Epithelial cell of proximal tubule (primary cell): ENCODE measurements around the gene CGNL1. TPM values are rescaled to one million over a fixed set of nuclear protein-coding genes. Genes with fewer than 3 reads are reported as not detected.

Experiments used
- DNase-seq: peaks from one replicate; pipeline ENCODE4 v3.0.0-alpha.2; 2011; ENCODE audit warnings: low read depth
- H3K4me3 ChIP-seq: 2 replicates; pipeline ENCODE4 v1.5.1; 2011; ENCODE audit warnings: low read depth, mild to moderate bottlenecking, low read length
- total RNA-seq: library from RNA; depleted of rRNA; stranded (reverse); fragments of >200 nt; gene quantifications from 2 replicates; pipeline ENCODE4 v1.2.3, GENCODE V29; 2015
- TF ChIP-seq, protein P1 (sequence below): conservative IDR thresholded peaks from 2 replicates; pipeline ENCODE4 v1.5.1; 2012; ENCODE audit warnings: low read depth, mild to moderate bottlenecking, low read length

The CGNL1 gene
- total RNA-seq, 1 donor from 2014 or later = 3.2 TPM

DNA sequence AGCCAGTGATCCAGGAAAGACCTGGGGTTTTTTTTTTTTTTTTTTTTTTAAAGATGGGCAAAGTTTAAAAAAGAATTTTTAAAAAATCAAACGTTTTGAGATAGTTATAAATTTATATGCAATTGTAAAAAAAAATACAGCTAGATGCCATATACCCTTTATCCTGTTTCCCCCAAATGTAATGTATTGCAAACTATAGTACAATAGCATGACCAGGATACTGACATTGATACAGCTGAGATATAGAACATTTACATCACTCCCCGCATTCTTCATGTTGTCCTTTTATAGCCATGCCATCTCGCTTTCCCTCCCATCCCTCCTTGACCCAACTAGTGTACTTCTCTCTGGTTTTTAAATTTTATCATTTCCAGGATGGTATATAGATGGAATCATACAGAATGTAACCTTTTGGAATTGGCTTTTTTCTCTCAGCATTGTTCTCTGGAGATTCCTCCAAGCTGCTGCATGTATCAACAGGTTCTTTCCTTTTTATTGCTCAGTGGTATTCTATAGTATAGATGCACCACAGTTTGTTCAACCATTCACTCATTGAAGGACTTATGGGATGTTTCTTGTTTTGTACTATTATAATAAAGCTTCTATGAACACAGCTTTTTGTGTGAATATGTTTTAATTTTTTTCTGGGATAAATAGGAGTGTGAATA lies 104.9 kb downstream of the CGNL1 start:
- TF ChIP-seq, protein P1, sequence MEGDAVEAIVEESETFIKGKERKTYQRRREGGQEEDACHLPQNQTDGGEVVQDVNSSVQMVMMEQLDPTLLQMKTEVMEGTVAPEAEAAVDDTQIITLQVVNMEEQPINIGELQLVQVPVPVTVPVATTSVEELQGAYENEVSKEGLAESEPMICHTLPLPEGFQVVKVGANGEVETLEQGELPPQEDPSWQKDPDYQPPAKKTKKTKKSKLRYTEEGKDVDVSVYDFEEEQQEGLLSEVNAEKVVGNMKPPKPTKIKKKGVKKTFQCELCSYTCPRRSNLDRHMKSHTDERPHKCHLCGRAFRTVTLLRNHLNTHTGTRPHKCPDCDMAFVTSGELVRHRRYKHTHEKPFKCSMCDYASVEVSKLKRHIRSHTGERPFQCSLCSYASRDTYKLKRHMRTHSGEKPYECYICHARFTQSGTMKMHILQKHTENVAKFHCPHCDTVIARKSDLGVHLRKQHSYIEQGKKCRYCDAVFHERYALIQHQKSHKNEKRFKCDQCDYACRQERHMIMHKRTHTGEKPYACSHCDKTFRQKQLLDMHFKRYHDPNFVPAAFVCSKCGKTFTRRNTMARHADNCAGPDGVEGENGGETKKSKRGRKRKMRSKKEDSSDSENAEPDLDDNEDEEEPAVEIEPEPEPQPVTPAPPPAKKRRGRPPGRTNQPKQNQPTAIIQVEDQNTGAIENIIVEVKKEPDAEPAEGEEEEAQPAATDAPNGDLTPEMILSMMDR = no peak
- DNase-seq = no peak
- H3K4me3 ChIP-seq = no peak overlapping the region

DNA sequence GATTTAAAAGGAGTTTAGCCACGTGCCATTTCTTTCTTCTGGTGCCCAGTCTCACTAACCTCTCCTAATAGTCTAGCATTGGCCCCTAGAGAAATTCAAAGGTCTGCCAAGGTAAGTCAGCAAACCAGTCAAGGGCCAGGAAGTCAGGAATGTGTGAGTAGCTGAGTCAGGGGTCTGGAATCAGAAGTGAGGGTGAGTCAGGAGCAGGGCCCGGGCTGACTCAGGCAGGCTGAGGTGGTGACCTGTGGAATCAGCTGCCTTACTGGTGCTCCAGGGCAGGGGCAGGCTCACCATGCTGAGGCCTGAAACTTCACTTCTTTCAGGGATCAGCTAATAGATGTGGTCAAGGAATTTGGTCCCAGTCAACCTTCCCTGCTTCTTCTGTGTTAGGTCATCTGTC lies 109.6 kb downstream of the CGNL1 start:
- TF ChIP-seq, protein P1 = no peak
- peak; percentile 95 for DNase-seq
- no peak overlapping the region for H3K4me3 ChIP-seq

DNA sequence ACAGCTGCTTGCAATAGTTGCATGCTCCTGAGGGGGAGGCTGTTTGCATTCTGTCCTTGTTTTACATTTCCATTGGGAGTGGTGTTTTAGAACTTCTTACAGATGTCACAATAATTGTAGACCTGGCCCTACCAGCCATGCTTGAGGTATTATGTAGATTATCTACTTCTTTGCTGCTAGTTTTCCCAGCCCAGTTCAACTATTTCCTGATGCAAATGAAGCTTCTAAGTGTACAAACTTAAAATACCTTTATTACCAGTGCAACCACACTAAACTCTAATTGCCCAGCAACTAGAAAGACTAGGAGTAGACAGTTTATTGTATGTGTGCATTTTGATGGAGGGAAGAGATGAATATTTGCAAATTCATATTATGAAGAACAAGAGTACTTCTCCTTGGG lies 110.5 kb downstream of the CGNL1 start:
- TF ChIP-seq, protein P1 = peak; percentile 13
- H3K4me3 ChIP-seq = no peak overlapping the region
- no peak for DNase-seq

DNA sequence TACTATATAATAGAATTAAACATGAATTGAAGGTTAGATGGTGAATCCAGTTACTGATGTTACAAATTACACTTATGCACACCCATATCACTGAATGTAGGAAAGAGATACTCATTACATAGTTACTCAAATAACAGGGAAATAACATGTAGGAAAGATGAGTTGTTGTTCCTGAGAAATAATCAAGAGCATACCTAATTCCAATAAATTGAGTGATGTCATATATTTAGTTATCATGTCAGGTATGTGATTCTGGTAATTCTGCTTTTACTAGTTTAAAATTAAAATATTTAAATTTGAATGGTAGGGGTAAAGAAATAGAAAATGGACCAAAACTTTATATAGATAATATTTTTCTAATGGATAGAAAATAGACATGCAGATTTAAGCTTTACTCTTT lies 112.8 kb downstream of the CGNL1 start:
- H3K4me3 ChIP-seq = no peak overlapping the region
- TF ChIP-seq, protein P1 = no peak
- no peak for DNase-seq

DNA sequence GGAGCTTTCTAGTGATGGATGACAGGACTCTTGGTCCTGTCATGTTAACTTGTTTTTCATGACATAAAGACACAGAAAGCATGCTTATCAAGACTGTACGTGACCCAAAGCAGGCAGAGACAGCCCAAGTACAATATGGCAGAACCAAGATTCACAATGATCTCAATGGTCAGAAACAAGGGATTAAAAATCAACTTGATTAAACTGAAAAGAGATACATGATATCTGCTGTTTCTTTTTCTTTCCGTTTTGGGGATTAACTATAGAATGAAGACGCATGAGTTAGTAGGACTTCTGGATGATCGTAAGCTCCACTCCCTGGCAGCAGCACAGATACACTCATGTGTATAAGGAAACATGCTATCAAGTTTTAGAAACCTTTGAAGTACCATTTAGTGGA lies 117.0 kb downstream of the CGNL1 start:
- TF ChIP-seq, protein P1 = no peak
- H3K4me3 ChIP-seq = no peak overlapping the region
- DNase-seq = no peak

DNA sequence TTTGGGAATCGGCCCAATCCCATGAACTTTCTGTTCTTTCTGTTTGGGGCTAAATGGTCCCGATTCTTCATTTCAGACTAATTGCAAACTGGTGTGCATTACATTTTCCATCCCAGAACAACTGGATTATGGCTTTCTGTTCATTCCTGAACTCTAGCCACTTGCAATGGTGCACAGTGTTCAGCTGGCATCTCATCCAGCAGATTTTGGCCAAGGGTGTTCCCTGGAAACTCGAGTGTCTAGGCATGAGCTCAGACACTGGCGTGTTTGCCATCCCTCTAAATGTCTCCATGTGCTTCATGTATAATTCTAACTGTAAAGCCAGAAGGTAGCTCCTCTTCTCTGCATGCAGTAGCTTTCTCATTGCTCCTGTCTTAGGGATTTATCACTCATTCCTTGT lies 118.3 kb downstream of the CGNL1 start:
- TF ChIP-seq, protein P1 = no peak

DNA sequence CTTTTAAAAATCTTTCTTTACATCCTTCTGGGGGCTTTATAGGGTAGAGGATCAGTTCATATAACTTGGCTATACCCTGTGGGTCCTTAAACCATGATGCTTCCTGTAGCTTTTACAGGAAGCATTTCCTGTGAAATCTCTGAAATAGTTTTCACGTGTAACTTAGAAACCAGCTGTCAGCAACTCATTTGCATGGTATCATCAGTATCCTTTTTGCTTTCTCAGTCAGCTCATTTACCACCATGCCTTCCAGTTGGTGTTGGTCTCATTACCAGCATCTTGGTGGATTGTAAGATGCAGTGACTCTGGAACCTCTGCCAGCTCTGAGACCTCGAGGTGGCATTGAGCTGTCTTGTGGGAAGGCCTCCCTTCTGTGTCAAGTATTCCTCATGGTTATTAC lies 118.7 kb downstream of the CGNL1 start:
- H3K4me3 ChIP-seq = no peak overlapping the region
- TF ChIP-seq, protein P1 = no peak

More for the DNA sequence above, 118.3 kb downstream of the CGNL1 start:
- H3K4me3 ChIP-seq = no peak overlapping the region
- no peak for DNase-seq

More for the DNA sequence above, 118.7 kb downstream of the CGNL1 start:
- no peak for DNase-seq
